Measurements from ENCODE around the gene CSGALNACT2. TPM values are rescaled to one million over a fixed set of nuclear protein-coding genes. Genes with fewer than 3 reads are reported as not detected.

CSGALNACT2 gene
- total and polyA plus RNA-seq, 8 donors = 2.3 to 8.6 (median 4.9) TPM

GRCh38 chr10:43106256-43107091 lies 31.8 kb upstream of the CSGALNACT2 start:
- H3K27me3 ChIP-seq = no peaks in the 10 kb centered on the region
- TF ChIP-seq CTCF (IDR thresholded peaks at IDR 0.05) = no peak
- no peaks in the 10 kb centered on the region for H3K9me3 ChIP-seq
- FAIRE-seq = no peak
- H3K4me1 ChIP-seq = peaks cover 0 to 5% (median 3%) of the 10 kb centered on the region in 3 donors
- intact Hi-C loops (cut with DNase I) = loop anchor here in 1 of 3 donors (5.0 kb wide), 1 partner anchor 239 kb away; no protein-coding TSS in a partner anchor
- peak in 2 of 6 donors; percentile 27 to 72 for DNase-seq
- ATAC-seq = no peak
- 79 to 88% methylated on average over 28 of the region's 28 CpGs for WGBS, 2 donors
- no peaks in the 10 kb centered on the region for H3K36me3 ChIP-seq
- H3K27ac ChIP-seq = no peak overlapping the region
- H3K4me3 ChIP-seq = no peak overlapping the region

GRCh38 chr10:43108951-43109350 lies 29.3 kb upstream of the CSGALNACT2 start:
- H3K27me3 ChIP-seq = no peaks in the 10 kb centered on the region
- no peaks in the 10 kb centered on the region for H3K9me3 ChIP-seq
- ATAC-seq (no peak), DNase-seq (peak in 2 of 6 donors; percentile 9 to 45), FAIRE-seq (no peak)
- intact Hi-C loops (cut with DNase I) = loop anchor here in 1 of 3 donors (5.0 kb wide), 1 partner anchor 242 kb away; no protein-coding TSS in a partner anchor
- no peak overlapping the region for H3K4me3 ChIP-seq
- no peak overlapping the region for H3K27ac ChIP-seq
- TF ChIP-seq CTCF (IDR thresholded peaks at IDR 0.05) = no peak
- peaks cover 0 to 5% (median 3%) of the 10 kb centered on the region in 3 donors for H3K4me1 ChIP-seq
- no peaks in the 10 kb centered on the region for H3K36me3 ChIP-seq
- WGBS, 2 donors = 83 to 96% methylated on average over 12 of the region's 12 CpGs

GRCh38 chr10:43109671-43110249 lies 28.5 kb upstream of the CSGALNACT2 start:
- 69 to 80% methylated on average over 20 of the region's 20 CpGs for WGBS, 2 donors
- ATAC-seq (no peak), FAIRE-seq (no peak), DNase-seq (peak in 2 of 6 donors; percentile 10 to 33)
- Histone ChIP-seq H3K4me1 (peaks cover 0 to 4% (median 3%) of the 10 kb centered on the region in 3 donors), H3K27ac (no peak overlapping the region), H3K9me3 (no peaks in the 10 kb centered on the region), H3K4me3 (no peak overlapping the region), H3K36me3 (no peaks in the 10 kb centered on the region), H3K27me3 (no peaks in the 10 kb centered on the region)
- no peak for TF ChIP-seq CTCF (IDR thresholded peaks at IDR 0.05)
- intact Hi-C loops (cut with DNase I) = loop anchor here in 2 of 3 donors (5.0 to 10.0 kb wide), 2 partner anchors 235 to 242 kb away; no protein-coding TSS in a partner anchor

- Histone ChIP-seq H3K4me3 (no peak overlapping the region), H3K9me3 (no peaks in the 10 kb centered on the region), H3K27ac (no peak overlapping the region), H3K4me1 (peaks cover 0 to 2% (median 0%) of the 10 kb centered on the region in 3 donors), H3K27me3 (no peaks in the 10 kb centered on the region), H3K36me3 (no peaks in the 10 kb centered on the region)
- TF ChIP-seq CTCF (IDR thresholded peaks at IDR 0.05) = no peak
- DNase-seq = peak in 3 of 6 donors; percentile 19 to 62 (median 48)
- FAIRE-seq = no peak
- peak in 1 of 4 donors; percentile 46 for ATAC-seq
- intact Hi-C loops (cut with DNase I) = loop anchor here in 1 of 3 donors (10.0 kb wide), 1 partner anchor 236 kb away; no protein-coding TSS in a partner anchor
- WGBS, 2 donors = 66 to 71% methylated on average over 7 of the region's 7 CpGs
Measured at GRCh38 chr10:43110338-43111071, 27.7 kb upstream of the CSGALNACT2 start.
